MM.1S (cell line): ENCODE measurements around the gene ATF1.

Source experiments
- DNase-seq: peaks from one replicate; pipeline ENCODE4 v3.0.0-alpha.2; 2015
- H2AFZ ChIP-seq: fragments of 300-600 bp; sonication (generic); 2 replicates; pipeline ENCODE4 v1.6.0; 2016; ENCODE audit warnings: antibody characterized with exemption, low read length
- H3F3A ChIP-seq: fragments of 300-600 bp; sonication (generic); 2 replicates; pipeline ENCODE4 v1.6.1; 2016; ENCODE audit warnings: mild to moderate bottlenecking, antibody characterized with exemption, low read length, moderate library complexity, mixed read lengths; ENCODE audit not compliant: insufficient read depth
- H3K27ac ChIP-seq: fragments of 300-600 bp; sonication (generic); 2 replicates; pipeline ENCODE4 v1.5.1; 2016; ENCODE audit warnings: mild to moderate bottlenecking, low read length
- H3K27me3 ChIP-seq: fragments of 300-600 bp; sonication (generic); replicated peaks from 2 replicates; pipeline ENCODE4 v1.6.0; 2016; ENCODE audit warnings: low read length; ENCODE audit not compliant: insufficient read depth
- H3K36me3 ChIP-seq: fragments of 300-600 bp; sonication (generic); replicated peaks from 2 replicates; pipeline ENCODE4 v1.6.1; 2016; ENCODE audit warnings: mild to moderate bottlenecking, low read length, mixed read lengths; ENCODE audit not compliant: insufficient read depth
- H3K4me1 ChIP-seq: fragments of 300-600 bp; sonication (generic); 2 replicates; pipeline ENCODE4 v1.6.1; 2016; ENCODE audit warnings: low read length, mixed read lengths
- H3K4me2 ChIP-seq: fragments of 300-600 bp; sonication (generic); 2 replicates; pipeline ENCODE4 v1.6.0; 2016; ENCODE audit warnings: low read depth, low read length
- H3K4me3 ChIP-seq: fragments of 300-600 bp; sonication (generic); 2 replicates; pipeline ENCODE4 v1.5.1; 2016; ENCODE audit warnings: low read length, mixed read lengths
- H3K79me2 ChIP-seq: fragments of 300-600 bp; sonication (generic); 2 replicates; pipeline ENCODE4 v1.6.1; 2016; ENCODE audit warnings: mixed run types, low read length, mixed read lengths
- H3K9ac ChIP-seq: fragments of 300-600 bp; sonication (generic); 2 replicates; pipeline ENCODE4 v1.6.1; 2016; ENCODE audit warnings: low read length, mixed read lengths
- H3K9me2 ChIP-seq: fragments of 300-600 bp; sonication (generic); replicated peaks from 2 replicates; pipeline ENCODE4 v1.6.1; 2016; ENCODE audit warnings: mild to moderate bottlenecking, low read length, mixed read lengths; ENCODE audit not compliant: insufficient read depth
- H3K9me3 ChIP-seq: fragments of 300-600 bp; sonication (generic); replicated peaks from 2 replicates; pipeline ENCODE4 v1.6.1; 2016; ENCODE audit warnings: mild to moderate bottlenecking, low read length, mixed read lengths; ENCODE audit not compliant: insufficient read depth
- H4K20me1 ChIP-seq: fragments of 300-600 bp; sonication (generic); 2 replicates; pipeline ENCODE4 v1.6.1; 2016; ENCODE audit warnings: mild to moderate bottlenecking, low read length, moderate library complexity, mixed read lengths; ENCODE audit not compliant: insufficient read depth
- CTCF ChIP-seq: fragments of 300-600 bp; sonication (generic); IDR thresholded peaks from 2 replicates; pipeline ENCODE4 v1.5.1; 2016; ENCODE audit warnings: antibody characterized with exemption, low read length, mixed read lengths
- EZH2 ChIP-seq: fragments of 300-600 bp; sonication (generic); optimal IDR thresholded peaks from 2 replicates; pipeline ENCODE3; 2017; ENCODE audit warnings: low read depth, mild to moderate bottlenecking, antibody characterized with exemption, low read length, mixed read lengths
- EZH2phosphoT487 ChIP-seq: fragments of 300-600 bp; sonication (generic); IDR thresholded peaks from 2 replicates; pipeline ENCODE4 v1.6.1; 2018; ENCODE audit warnings: antibody characterized with exemption, low read length

Gene ATF1

GRCh38 chr12:50720501-50720900 is 43.4 kb upstream of the ATF1 start:
- Histone ChIP-seq H3K36me3 (no peaks in the 10 kb centered on the region), H3K27ac (no peak overlapping the region)
- no peak for TF ChIP-seq EZH2
- TF ChIP-seq EZH2phosphoT487 = no peak
- TF ChIP-seq CTCF = no peak

GRCh38 chr12:50723865-50724264 is 40.0 kb upstream of the ATF1 start:
- H3K27ac ChIP-seq = no peak overlapping the region
- no peak for TF ChIP-seq CTCF
- no peak for TF ChIP-seq EZH2phosphoT487
- no peak for TF ChIP-seq EZH2
- no peaks in the 10 kb centered on the region for H3K36me3 ChIP-seq

More at GRCh38 chr12:50720501-50720900, 43.4 kb upstream of the ATF1 start:
- Histone ChIP-seq H3K4me3 (no peak overlapping the region), H3K4me2 (no peak overlapping the region), H3K9ac (no peak overlapping the region), H3K27me3 (no peaks in the 10 kb centered on the region), H3F3A (no peaks in the 10 kb centered on the region), H4K20me1 (no peaks in the 10 kb centered on the region), H2AFZ (no peak overlapping the region), H3K79me2 (no peaks in the 10 kb centered on the region), H3K4me1 (no peaks in the 10 kb centered on the region), H3K9me3 (no peaks in the 10 kb centered on the region), H3K9me2 (no peaks in the 10 kb centered on the region)
- no peak for DNase-seq

GRCh38 chr12:50725011-50725942 is 38.6 kb upstream of the ATF1 start:
- Histone ChIP-seq H3K4me2 (no peak overlapping the region), H4K20me1 (no peaks in the 10 kb centered on the region), H3K9me2 (no peaks in the 10 kb centered on the region), H2AFZ (no peak overlapping the region), H3K9me3 (no peaks in the 10 kb centered on the region), H3K36me3 (no peaks in the 10 kb centered on the region), H3K27me3 (no peaks in the 10 kb centered on the region), H3K4me3 (no peak overlapping the region), H3K4me1 (no peaks in the 10 kb centered on the region), H3K27ac (no peak overlapping the region), H3F3A (no peaks in the 10 kb centered on the region), H3K9ac (no peak overlapping the region), H3K79me2 (no peaks in the 10 kb centered on the region)
- DNase-seq = no peak
- TF ChIP-seq EZH2phosphoT487 (no peak), EZH2 (no peak), CTCF (no peak)

More at GRCh38 chr12:50723865-50724264, 40.0 kb upstream of the ATF1 start:
- Histone ChIP-seq H4K20me1 (no peaks in the 10 kb centered on the region), H3K4me2 (no peak overlapping the region), H3K27me3 (no peaks in the 10 kb centered on the region), H3K4me1 (no peaks in the 10 kb centered on the region), H3F3A (no peaks in the 10 kb centered on the region), H3K9me3 (no peaks in the 10 kb centered on the region), H3K79me2 (no peaks in the 10 kb centered on the region), H2AFZ (no peak overlapping the region), H3K9ac (no peak overlapping the region), H3K4me3 (no peak overlapping the region), H3K9me2 (no peaks in the 10 kb centered on the region)
- DNase-seq = no peak
